GM12891 (cell line): ENCODE data around the gene IL17D.

ENCODE experiments used
- PAX5 ChIP-seq: IDR thresholded peaks from 2 replicates; pipeline ENCODE4 v1.6.1; 2011; ENCODE audit warnings: low read length, moderate library complexity, mild to moderate bottlenecking; ENCODE audit not compliant: insufficient read depth, severe bottlenecking
- POLR2A ChIP-seq: IDR thresholded peaks from 2 replicates; pipeline ENCODE4 v1.6.1; 2011; ENCODE audit warnings: low read depth, low read length, control low read depth
- POLR2AphosphoS5 ChIP-seq: IDR thresholded peaks from 2 replicates; pipeline ENCODE4 v1.6.1; 2011; ENCODE audit warnings: low read depth, low read length, control low read depth
- POU2F2 ChIP-seq: IDR thresholded peaks from 2 replicates; pipeline ENCODE4 v1.6.1; 2011; ENCODE audit warnings: low read depth, mild to moderate bottlenecking, control low read depth, low read length, moderate library complexity
- TAF1 ChIP-seq: IDR thresholded peaks from 2 replicates; pipeline ENCODE4 v1.6.1; 2011; ENCODE audit warnings: low read depth, low read length, control low read depth

DNA sequence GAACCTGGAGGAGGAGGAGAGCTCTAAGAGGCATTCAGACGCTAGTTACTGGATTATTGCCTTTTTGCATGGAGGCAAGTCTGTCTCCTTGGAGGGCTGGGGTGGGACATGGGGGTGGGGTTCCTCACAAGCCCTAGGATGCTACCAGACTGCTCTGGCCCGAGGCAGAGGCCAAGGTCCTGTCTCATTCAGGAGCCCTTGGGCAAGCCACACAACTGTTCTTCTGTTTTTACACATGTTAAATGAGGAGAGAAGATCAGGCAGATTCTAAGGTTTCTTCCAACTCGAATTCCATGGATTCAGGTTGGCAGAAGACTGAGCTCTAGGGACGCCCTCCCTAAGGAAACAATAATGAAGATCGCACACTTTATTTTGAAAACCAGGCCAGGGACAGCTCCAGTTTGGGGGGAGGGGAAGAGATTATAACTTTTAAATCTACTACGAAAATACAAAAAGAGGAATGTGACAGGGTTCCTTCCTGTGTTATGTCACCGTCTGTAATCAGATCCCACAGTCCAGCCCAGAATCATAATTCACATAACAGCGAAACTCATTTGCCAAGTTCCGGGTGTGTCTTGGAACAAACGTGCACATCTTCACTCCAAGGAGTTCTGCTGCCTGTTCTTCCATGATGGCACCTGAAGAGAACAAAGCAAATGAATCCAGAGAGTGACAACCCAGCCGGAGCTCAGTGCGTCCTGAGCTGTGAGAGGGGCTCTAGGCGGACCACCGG is 25.2 kb downstream of the IL17D start:
- no peak for TF ChIP-seq POLR2A
- TF ChIP-seq TAF1, result no peak
- no peak for TF ChIP-seq PAX5
- TF ChIP-seq POLR2AphosphoS5, result no peak
- TF ChIP-seq POU2F2, result no peak
